Esophagus muscularis mucosa (tissue), 4 donors: Measurements from ENCODE around the gene POLN. TPM values are rescaled to one million over a fixed set of nuclear protein-coding genes. Genes with fewer than 3 reads are reported as not detected.

ENCODE experiments used
- DNase-seq: peaks from one replicate; pipeline ENCODE4 v3.0.0-alpha.2; 2017; ENCODE audit errors: extremely low spot score
- H3K27ac ChIP-seq, 4 donors: fragments of 200-600 bp; sonication (generic); replicated peaks in 1 of 4; 1 replicate in 3 of 4; 2 replicates in 1 of 4; pipeline ENCODE4 v1.5.1; 2016 to 2019; ENCODE audit warnings: mild to moderate bottlenecking in 1 of 4
- H3K27me3 ChIP-seq, 4 donors: fragments of 200-600 bp; sonication (generic); one replicate each; pipeline versions ENCODE4 v1.5.1 to v1.6.0; 2016 to 2019
- H3K36me3 ChIP-seq, 4 donors: fragments of 200-600 bp; sonication (generic); one replicate each; pipeline ENCODE4 v1.5.1; 2016 to 2019
- H3K4me1 ChIP-seq, 4 donors: fragments of 200-600 bp; sonication (generic); one replicate each; pipeline ENCODE4 v1.5.1; 2016 to 2019
- H3K4me3 ChIP-seq, 4 donors: fragments of 200-600 bp; sonication (generic); 1 replicate in 2 of 4; 2 replicates in 2 of 4; pipeline ENCODE4 v1.5.1; 2016 to 2019; ENCODE audit warnings: mild to moderate bottlenecking in 4 of 4, moderate library complexity in 1 of 4
- H3K9me3 ChIP-seq, 4 donors: fragments of 200-600 bp; sonication (generic); 1 replicate in 3 of 4; 2 replicates in 1 of 4; pipeline ENCODE4 v1.5.1; 2016 to 2019
- CTCF ChIP-seq, 3 experiments: fragments of 200-600 bp in 2 of 3; fragments of 450-650 bp in 1 of 3; sonication (generic) in 2 of 3; IDR thresholded peaks; one replicate each; pipeline ENCODE4 v1.5.1; 2017 to 2019; ENCODE audit warnings: antibody characterized with exemption in 3 of 3, mild to moderate bottlenecking in 2 of 3, moderate library complexity in 1 of 3
- EP300 ChIP-seq: sonication (generic); formaldehyde crosslinking; IDR thresholded peaks from one replicate; pipeline ENCODE4 v1.6.1; 2017; ENCODE audit warnings: antibody characterized with exemption
- POLR2A ChIP-seq: fragments of 450-650 bp; IDR thresholded peaks from one replicate; pipeline ENCODE4 v1.6.1; 2017; ENCODE audit warnings: antibody characterized with exemption, moderate library complexity, mild to moderate bottlenecking, low read depth
- POLR2AphosphoS5 ChIP-seq, 2 donors: sonication (generic); formaldehyde crosslinking; IDR thresholded peaks; one replicate each; pipeline ENCODE4 v1.6.1; 2017; ENCODE audit warnings: antibody characterized with exemption in 2 of 2
- WGBS: methylation state at CpG from one replicate; pipeline ENCODE4 v1.1.5; 2018; 5-methylcytosine and 5-hydroxymethylcytosine counted together
- intact Hi-C: fragments of 100-400 bp; cut with DNase I; formaldehyde crosslinking; loops from one replicate; pipeline ENCODE4 v1.15.1; 2023
- total RNA-seq, 4 donors: library from RNA; depleted of rRNA; stranded (reverse); fragments of >200 nt; gene quantifications; one replicate each; pipeline versions ENCODE4 v1.1.0 to v1.2.1, GENCODE V29; 2016

POLN gene
- total RNA-seq, 4 donors from 2014 or later, result 1.2 to 3.3 (median 2.7) TPM

GRCh38 chr4:2186133-2186864, 55.6 kb downstream of the POLN start:
- H3K27ac ChIP-seq, result no peak overlapping the region
- intact Hi-C loops, result no loop called here
- WGBS, result 64% methylated on average over 9 of the region's 9 CpGs
- DNase-seq, result no peak
- H3K4me3 ChIP-seq, result no peak overlapping the region
- no peaks in the 10 kb centered on the region for H3K4me1 ChIP-seq
- H3K27me3 ChIP-seq, result no peaks in the 10 kb centered on the region
- H3K9me3 ChIP-seq, result peaks cover 0 to 9% (median 5%) of the 10 kb centered on the region in 4 donors
- TF ChIP-seq POLR2AphosphoS5 (IDR thresholded peaks at IDR 0.05) (no peak), CTCF (IDR thresholded peaks at IDR 0.05) (no peak), POLR2A (no peak)
- no peaks in the 10 kb centered on the region for H3K36me3 ChIP-seq

- no peak for TF ChIP-seq CTCF (IDR thresholded peaks at IDR 0.05)
- no peak for TF ChIP-seq POLR2AphosphoS5 (IDR thresholded peaks at IDR 0.05)
- no peak for TF ChIP-seq POLR2A
- TF ChIP-seq EP300, result no peak
- no peak for DNase-seq
- H3K36me3 ChIP-seq, result no peaks in the 10 kb centered on the region
These were observed 58.5 kb downstream of the POLN start for GRCh38 chr4:2183394-2183793.

GRCh38 chr4:2182994-2183393, 58.9 kb downstream of the POLN start:
- WGBS, result 88% methylated on average over 3 of the region's 3 CpGs
- Histone ChIP-seq H3K27me3 (no peaks in the 10 kb centered on the region), H3K27ac (no peak overlapping the region), H3K36me3 (no peaks in the 10 kb centered on the region), H3K4me3 (no peak overlapping the region), H3K4me1 (no peaks in the 10 kb centered on the region), H3K9me3 (peaks cover 0 to 9% (median 5%) of the 10 kb centered on the region in 4 donors)
- no peak for DNase-seq
- intact Hi-C loops, result no loop called here
- TF ChIP-seq POLR2AphosphoS5 (IDR thresholded peaks at IDR 0.05), result no peak
- no peak for TF ChIP-seq POLR2A
- no peak for TF ChIP-seq CTCF (IDR thresholded peaks at IDR 0.05)
- TF ChIP-seq EP300, result no peak

More at GRCh38 chr4:2183394-2183793, 58.5 kb downstream of the POLN start:
- no peaks in the 10 kb centered on the region for H3K27me3 ChIP-seq
- intact Hi-C loops, result no loop called here
- peaks cover 0 to 9% (median 5%) of the 10 kb centered on the region in 4 donors for H3K9me3 ChIP-seq
- H3K27ac ChIP-seq, result no peak overlapping the region
- no peak overlapping the region for H3K4me3 ChIP-seq
- H3K4me1 ChIP-seq, result no peaks in the 10 kb centered on the region

- Histone ChIP-seq H3K4me1 (no peaks in the 10 kb centered on the region), H3K4me3 (no peak overlapping the region), H3K27ac (no peak overlapping the region), H3K27me3 (no peaks in the 10 kb centered on the region), H3K9me3 (peaks cover 0 to 9% (median 5%) of the 10 kb centered on the region in 4 donors), H3K36me3 (no peaks in the 10 kb centered on the region)
- WGBS, result 93% methylated on average over 2 of the region's 2 CpGs
- intact Hi-C loops, result no loop called here
- TF ChIP-seq POLR2AphosphoS5 (IDR thresholded peaks at IDR 0.05), result no peak
- TF ChIP-seq EP300, result no peak
- DNase-seq, result no peak
These were observed 61.5 kb downstream of the POLN start for GRCh38 chr4:2180410-2180809.

GRCh38 chr4:2179717-2180116, 62.2 kb downstream of the POLN start:
- no peaks in the 10 kb centered on the region for H3K4me1 ChIP-seq
- no peaks in the 10 kb centered on the region for H3K27me3 ChIP-seq
- intact Hi-C loops, result no loop called here
- TF ChIP-seq POLR2A (no peak), CTCF (IDR thresholded peaks at IDR 0.05) (no peak), POLR2AphosphoS5 (IDR thresholded peaks at IDR 0.05) (no peak), EP300 (no peak)
- no peak overlapping the region for H3K27ac ChIP-seq
- no peak overlapping the region for H3K4me3 ChIP-seq
- no peak for DNase-seq
- no peaks in the 10 kb centered on the region for H3K36me3 ChIP-seq
- WGBS, result 81% methylated on average over 7 of the region's 7 CpGs
- H3K9me3 ChIP-seq, result peaks cover 0 to 9% (median 5%) of the 10 kb centered on the region in 4 donors
